Hindlimb muscle (tissue), 1 donor: ENCODE data around the gene TAF3. TPM values are rescaled to one million over a fixed set of nuclear protein-coding genes. Genes with fewer than 3 reads are reported as not detected.

Source experiments
- DNase-seq: peaks from one replicate; pipeline ENCODE4 v3.0.0-alpha.2; 2013
- polyA plus RNA-seq: library from polyadenylated mRNA; unstranded; fragments of 120-200 nt; gene quantifications from one replicate; pipeline ENCODE4 v1.2.1, GENCODE V29; 2013; ENCODE audit not compliant: insufficient read length

The TAF3 gene
- polyA plus RNA-seq, 1 donor, result 6.3 TPM

- DNase-seq, result no peak
These were observed 4.8 kb upstream of the TAF3 start for GRCh38 chr10:7813481-7813880.

GRCh38 chr10:7817576-7817975, 729 bp upstream of the TAF3 start:
- DNase-seq, result no peak

- DNase-seq, result no peak
These were observed 366 bp upstream of the TAF3 start for GRCh38 chr10:7817984-7818294.

DNA sequence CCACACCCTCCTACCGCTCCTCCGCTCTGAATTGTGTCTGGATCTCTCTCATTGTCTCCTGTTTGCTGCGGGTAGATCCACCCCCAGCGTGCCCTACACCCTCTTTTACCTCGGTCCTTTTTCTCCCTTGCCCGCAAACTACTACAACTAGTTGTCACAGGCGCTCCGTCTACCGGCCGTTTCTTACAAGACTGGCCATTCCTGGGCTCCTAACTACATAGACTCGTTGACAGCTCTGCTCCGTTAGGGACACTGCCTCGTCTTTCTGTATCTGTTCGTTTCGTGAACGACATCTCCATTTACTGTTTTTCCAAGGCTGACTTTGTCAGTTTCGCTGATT, 786 bp downstream of the TAF3 start:
- DNase-seq, result peak; percentile 32

GRCh38 chr10:7824251-7824650, 5.9 kb downstream of the TAF3 start:
- no peak for DNase-seq

- no peak for DNase-seq
These were observed 8.7 kb downstream of the TAF3 start for GRCh38 chr10:7826971-7827370.

DNA sequence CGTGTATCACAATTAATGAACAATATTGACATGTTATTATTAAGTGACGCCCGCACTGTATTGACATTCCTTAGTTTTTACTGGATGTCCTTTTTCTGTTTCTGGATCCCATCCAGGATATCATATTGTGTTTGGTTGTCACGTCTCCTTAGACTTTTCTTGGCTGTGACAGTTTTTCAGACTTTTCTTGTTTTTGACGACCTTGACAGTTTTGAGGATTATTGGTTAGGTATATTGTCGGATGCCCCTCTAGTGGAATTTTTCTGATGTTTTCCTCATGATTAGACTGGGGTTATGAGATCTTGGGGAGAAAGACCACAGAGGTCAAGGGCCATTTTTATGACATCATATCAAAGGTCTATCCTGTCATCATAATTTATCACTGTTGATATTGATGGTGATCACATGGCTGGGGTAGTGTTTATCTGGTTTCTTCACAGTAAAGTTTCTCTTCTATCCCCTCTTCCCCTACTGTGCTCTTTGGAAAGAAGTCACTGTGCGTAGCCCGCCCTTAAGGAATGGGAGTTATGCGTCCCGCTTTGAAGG, 11.1 kb downstream of the TAF3 start:
- DNase-seq, result no peak

DNA sequence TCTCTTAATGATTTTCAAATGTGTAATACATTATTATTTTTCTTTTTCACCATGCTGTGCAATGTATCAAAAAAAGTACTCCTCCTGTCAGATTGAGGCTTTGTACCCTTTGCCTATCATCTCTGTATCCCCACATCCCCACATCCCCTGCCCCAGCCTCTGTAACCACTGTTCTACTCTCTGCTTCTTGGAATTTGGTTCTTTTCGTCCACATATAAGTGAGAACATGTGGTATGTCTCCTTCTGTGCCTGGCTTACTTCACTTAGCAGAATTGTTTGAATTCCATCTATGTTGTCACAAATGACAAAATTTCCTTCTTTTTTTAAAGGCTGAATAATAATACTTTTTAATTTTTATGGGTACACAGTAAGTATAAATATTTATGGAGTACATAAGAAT, 13.8 kb downstream of the TAF3 start:
- no peak for DNase-seq

DNA sequence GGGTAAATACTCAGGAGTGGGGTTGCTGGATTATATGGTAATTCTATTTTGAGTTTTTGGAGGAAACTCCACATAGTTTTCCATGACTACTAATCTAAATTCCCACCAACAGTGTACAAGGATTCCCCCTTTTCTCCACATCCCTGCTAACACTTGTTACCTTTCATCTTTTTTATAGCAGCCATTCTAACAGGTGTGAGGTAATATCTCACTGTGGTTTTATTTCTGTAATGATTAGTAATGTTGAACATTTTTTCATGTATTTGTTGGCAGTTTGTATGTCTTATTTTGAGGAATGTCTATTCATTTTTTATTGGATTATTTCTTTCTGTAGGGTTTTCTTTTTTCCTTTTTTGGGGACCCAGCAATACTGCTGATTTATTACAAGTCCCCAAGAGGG, 14.9 kb downstream of the TAF3 start:
- no peak for DNase-seq

DNA sequence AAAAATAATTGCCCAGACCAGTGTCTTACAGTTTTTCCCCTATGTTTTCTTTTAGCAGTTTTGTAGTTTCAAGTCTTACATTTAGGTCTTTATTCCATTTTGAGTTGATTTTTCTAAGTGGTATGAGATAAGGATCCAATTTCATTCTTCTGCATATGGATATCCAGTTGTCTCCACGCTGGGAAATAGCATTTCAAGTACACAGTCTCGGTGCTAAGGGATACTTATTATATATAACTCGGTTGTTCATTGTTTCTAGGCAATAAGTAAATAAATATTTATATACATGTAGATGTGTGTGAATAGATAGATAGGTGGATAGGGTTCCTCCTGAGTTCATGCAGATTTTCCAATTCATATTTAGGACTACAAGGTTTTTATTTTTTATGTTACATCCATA, 16.0 kb downstream of the TAF3 start:
- DNase-seq, result no peak

DNA sequence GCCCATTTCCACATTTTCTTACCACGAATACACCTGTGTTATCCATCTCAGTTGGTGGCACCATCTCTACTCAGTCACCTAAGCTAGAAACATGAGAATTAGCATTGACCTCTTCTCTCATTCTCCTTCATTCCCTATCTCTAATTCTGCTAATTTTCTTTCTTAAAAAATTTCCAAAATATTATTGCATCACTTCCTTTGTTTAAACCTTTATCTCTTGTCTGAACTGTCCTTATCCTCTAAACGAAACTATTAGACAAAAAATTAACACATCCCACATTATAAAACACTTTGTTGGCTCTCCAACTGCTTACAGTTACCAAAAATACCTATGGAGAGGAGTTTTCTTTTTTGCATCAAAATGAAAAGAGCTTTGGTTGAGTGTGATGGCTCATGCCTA, 18.3 kb downstream of the TAF3 start:
- DNase-seq, result no peak

DNA sequence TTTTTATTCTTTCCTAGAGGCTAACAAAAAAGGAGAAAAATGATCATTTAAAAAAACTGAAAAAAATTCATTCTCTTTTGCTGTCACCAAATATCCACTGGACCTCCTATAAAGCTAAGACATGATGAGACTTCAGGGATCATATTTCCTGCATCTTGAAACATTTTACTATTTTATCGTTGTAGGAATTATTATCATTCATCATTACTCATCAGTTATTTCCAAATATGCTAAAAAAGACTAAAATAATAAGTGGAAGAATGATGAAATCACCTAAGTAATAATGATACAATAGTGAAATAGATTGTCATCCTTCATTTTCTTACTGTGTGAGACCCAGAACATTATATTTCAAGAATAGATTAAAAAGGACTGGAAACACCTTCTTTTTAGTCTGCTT, 28.3 kb downstream of the TAF3 start:
- DNase-seq, result no peak

DNA sequence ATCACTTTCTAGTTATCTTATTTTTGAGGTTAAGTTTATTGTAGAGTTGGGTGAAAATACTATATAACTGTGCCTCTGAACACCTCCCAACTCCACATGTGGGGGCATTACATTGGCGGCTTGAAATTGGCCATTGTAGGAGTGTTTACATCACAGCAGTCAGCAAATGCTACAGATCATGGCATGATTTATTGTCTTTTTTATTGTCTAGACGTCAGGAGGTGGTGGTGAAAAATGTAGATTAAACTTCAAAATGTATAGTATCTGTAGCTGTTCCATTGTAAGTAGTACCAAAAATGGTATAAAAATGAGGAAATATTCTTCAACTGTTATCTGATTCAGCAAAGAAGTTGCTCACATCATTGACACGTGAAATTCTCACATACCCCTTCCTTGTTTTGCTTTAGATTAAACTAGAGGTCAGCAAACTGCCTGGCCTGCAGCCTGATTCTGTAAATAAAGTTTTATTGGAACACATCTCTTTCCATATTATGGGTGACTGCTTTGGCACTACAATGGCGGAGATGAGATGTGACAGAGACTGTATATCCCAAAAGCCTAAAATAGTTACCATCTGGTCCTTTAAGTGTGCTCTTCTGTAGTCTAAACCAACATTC, 35.0 kb downstream of the TAF3 start:
- DNase-seq, result no peak

GRCh38 chr10:7853890-7854289, 35.6 kb downstream of the TAF3 start:
- no peak for DNase-seq

DNA sequence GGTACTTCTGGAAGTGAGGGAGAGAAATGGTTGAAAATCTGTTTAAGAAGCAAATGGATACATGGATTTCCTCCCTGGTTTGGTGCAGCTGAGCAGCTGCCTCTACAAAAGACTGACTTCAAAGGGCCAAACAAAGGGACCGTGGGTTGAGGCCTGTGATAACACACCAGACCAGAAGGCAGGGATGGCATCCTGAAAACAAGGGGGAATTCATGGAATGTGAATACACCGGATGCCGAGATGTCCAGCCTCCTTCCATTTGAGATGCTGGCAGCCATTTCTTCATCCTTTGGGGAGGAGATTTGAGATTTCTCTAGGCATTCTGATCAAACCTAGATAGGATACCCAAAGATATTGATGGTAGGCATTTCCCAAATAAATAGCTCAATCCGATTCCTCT, 36.9 kb downstream of the TAF3 start:
- no peak for DNase-seq

DNA sequence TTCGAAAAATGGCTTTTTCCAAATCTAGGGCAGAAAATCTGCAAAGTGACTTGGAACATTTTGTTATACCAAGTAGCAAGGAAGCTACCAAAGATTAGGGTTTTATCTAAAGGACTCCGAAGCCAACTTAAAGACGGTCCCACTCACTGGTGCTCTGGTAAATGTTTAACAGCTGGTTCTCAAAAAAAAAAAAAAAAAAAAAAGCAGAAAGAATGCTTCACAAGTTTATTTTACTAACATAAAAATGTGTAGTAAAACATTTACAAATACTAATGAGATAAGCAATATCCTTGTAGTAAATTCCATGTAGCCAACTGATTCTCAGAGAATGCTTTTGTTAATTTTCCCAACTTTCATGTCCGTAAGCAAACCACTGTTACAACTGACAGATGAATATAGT, 38.4 kb downstream of the TAF3 start:
- no peak for DNase-seq

- DNase-seq, result no peak
These were observed 39.0 kb downstream of the TAF3 start for GRCh38 chr10:7857262-7857661.

GRCh38 chr10:7861509-7862120, 43.3 kb downstream of the TAF3 start:
- no peak for DNase-seq

- no peak for DNase-seq
These were observed 43.8 kb downstream of the TAF3 start for GRCh38 chr10:7862121-7862514.

- DNase-seq, result no peak
These were observed 47.9 kb downstream of the TAF3 start for GRCh38 chr10:7866176-7866575.

DNA sequence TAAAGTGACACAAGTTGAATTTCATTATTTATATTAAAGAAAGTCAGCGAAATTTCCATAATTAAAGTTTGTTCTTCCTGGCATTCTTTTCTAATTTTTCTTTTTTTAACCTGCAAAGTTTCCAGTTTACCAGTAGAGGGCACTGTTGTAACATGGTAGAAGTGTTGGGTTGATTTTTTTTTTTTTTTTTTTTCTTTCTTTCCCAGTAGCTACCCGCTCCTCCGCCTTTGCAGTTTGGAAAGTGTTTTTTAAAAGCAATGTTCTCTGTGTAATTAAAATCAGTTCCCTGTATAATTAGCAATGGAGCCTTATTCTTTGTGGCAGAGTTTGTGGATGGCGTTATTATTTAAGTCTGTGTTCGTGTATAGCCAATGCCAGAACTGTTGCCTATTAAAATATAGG, 53.7 kb downstream of the TAF3 start:
- peak; percentile 11 for DNase-seq

- no peak for DNase-seq
These were observed 56.6 kb downstream of the TAF3 start for GRCh38 chr10:7874864-7875263.

DNA sequence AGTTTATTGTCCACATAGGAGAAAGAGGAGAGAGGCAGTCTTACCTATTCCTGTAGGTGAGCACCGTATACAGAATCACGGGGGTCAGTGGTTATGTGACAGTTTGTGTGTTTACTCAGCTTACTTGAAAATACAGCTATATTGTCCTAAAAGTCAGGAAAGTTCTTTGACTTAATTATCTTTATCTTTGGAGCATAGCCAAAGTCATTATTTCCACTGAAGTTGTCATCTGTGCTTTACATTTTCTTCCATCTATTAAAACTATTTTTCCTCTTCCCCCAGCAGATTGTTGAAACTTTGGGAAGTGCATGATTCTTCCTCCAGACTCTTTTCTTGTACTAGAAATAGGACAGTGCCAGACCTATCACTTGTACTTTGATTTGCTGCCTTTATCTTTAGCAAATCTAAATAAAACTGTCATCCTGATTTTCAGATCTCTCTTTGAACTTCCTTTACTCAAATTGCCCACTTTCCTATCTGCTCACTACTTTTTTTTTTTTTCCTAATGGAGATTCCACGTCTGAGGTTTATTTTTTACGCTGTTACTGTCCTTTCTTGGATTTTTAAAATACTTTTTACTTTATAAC, 58.3 kb downstream of the TAF3 start:
- DNase-seq, result no peak

- DNase-seq, result no peak
These were observed 62.8 kb downstream of the TAF3 start for GRCh38 chr10:7881119-7881518.

DNA sequence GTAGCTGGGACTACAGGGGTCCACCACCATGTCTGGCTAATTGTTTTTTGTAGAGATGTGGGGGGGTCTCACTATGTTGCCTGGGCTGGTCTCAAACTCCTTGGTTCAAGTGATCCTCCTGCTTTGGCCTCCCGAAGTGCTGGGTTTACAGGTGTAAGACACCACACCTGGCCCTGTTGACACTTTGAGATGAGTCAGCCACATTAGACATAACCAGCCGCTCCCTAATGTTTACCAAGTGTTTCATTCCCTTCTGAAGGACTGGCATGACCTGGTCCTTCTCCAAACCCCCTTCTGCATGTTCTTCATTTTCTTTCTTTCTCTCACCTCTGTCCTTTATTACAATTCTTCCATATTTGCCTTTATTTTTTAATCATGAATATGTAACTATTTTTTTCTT, 67.8 kb downstream of the TAF3 start:
- DNase-seq, result no peak
